ENCODE measurements around the gene NRBF2. TPM values are rescaled to one million over a fixed set of nuclear protein-coding genes. Genes with fewer than 3 reads are reported as not detected.

NRBF2 gene
- total RNA-seq, 2 donors from 2014 or later = 27.5 to 28.9 TPM

DNA sequence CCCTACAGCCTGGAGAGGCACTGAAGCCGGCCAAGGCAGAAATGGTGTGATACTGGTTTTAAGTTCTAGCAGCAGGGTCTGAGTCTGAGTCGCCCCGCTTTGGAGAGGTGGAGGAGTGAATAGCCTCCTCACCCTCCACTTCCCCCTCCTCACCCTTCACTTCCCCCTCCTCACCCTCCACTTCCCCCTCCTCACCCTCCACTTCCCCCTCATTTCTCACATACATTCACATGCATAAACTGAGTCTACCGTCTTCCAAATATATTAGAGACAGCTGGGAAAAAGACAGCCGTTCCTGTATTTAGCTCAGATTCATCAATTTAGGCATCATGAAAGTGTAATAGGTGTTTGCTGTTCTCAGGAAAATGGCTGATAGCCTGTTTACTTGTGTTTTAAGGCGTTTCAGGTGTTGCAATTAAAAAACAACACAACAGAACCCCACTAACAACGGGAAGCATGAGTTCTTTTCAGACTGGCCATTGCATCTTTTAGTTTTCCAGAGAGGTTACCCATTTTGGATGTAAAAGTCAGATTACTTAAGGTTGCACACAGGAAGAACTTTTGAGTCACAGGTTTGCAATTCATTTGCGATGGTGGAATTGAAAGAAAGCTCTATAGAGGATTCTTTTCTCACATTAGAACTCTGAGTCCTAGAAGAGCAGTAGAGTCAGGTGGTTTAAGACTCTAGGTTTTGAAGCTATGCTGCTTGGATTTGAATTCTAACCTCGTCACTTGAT lies 861 bp downstream of the NRBF2 start:
- Histone ChIP-seq H3K4me3 (ENCODE audit: low read length) (peak overlapping the region; percentile 98), H3K27ac (ENCODE audit: low read depth, low read length) (peak overlapping the region; percentile 83), H3K9me3 (ENCODE audit: control insufficient read depth, low read length) (peaks cover 9% of the 10 kb centered on the region), H3K27me3 (ENCODE audit: control insufficient read depth, insufficient read depth, low read length, poor library complexity, severe bottlenecking) (no peaks in the 10 kb centered on the region), H3K9ac (ENCODE audit: extremely low read depth, low read length, poor library complexity, severe bottlenecking) (peak overlapping the region; percentile 91), H3K4me1 (ENCODE audit: control insufficient read depth, insufficient read depth, low read length) (no peaks in the 10 kb centered on the region), H3K36me3 (ENCODE audit: control insufficient read depth, insufficient read depth, low read length) (peaks cover 4% of the 10 kb centered on the region)
- Mint-ChIP-seq H3K27ac (peak overlapping the region; percentile 74), H3K4me1 (peaks cover 10% of the 10 kb centered on the region), H3K36me3 (ENCODE audit: low read depth) (peaks cover 10% of the 10 kb centered on the region), H3K4me3 (peak overlapping the region; percentile 84), H3K27me3 (ENCODE audit: insufficient read depth) (peaks cover 5% of the 10 kb centered on the region), H3K9me3 (peaks cover 12% of the 10 kb centered on the region)
- 28 to 58% methylated on average over 4 to 7 of the region's 9 CpGs for WGBS, 2 experiments (ENCODE audit: insufficient coverage in 1 of 2, insufficient read length in 1 of 2)
- no peak for DNase-seq
- TF ChIP-seq, protein P1, sequence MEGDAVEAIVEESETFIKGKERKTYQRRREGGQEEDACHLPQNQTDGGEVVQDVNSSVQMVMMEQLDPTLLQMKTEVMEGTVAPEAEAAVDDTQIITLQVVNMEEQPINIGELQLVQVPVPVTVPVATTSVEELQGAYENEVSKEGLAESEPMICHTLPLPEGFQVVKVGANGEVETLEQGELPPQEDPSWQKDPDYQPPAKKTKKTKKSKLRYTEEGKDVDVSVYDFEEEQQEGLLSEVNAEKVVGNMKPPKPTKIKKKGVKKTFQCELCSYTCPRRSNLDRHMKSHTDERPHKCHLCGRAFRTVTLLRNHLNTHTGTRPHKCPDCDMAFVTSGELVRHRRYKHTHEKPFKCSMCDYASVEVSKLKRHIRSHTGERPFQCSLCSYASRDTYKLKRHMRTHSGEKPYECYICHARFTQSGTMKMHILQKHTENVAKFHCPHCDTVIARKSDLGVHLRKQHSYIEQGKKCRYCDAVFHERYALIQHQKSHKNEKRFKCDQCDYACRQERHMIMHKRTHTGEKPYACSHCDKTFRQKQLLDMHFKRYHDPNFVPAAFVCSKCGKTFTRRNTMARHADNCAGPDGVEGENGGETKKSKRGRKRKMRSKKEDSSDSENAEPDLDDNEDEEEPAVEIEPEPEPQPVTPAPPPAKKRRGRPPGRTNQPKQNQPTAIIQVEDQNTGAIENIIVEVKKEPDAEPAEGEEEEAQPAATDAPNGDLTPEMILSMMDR (conservative IDR thresholded peaks at IDR 0.05) = no peak

DNA sequence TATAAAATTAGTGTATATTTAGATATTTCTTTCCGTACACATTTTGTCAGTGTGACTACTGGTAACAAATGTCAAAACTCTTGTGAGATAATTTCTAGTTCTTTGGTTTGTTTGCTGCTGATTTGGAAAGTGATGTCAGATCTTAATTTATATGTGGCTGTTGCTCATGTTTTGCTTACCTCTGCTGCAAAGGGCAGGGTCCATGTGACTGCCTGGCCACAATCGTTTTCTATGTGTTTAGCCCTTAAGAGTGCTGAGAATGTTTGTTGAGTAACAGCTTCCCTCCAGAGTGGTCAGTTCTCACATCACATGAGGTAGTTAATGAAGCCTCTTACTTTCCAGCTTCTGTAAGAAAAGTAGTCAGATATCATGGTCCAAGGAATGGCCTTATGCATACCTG lies 4.2 kb downstream of the NRBF2 start:
- H3K27me3 ChIP-seq (ENCODE audit: control insufficient read depth, insufficient read depth, low read length, poor library complexity, severe bottlenecking) = no peaks in the 10 kb centered on the region
- H3K27ac ChIP-seq (ENCODE audit: low read depth, low read length) = no peak overlapping the region
- Mint-ChIP-seq H3K4me3 (no peak overlapping the region), H3K36me3 (ENCODE audit: low read depth) (peaks cover 18% of the 10 kb centered on the region), H3K9me3 (peaks cover 7% of the 10 kb centered on the region), H3K4me1 (peaks cover 10% of the 10 kb centered on the region), H3K27me3 (ENCODE audit: insufficient read depth) (peaks cover 4% of the 10 kb centered on the region), H3K27ac (peak overlapping the region; percentile 50)
- no peak overlapping the region for H3K4me3 ChIP-seq (ENCODE audit: low read length)
- DNase-seq = no peak
- 94 to 100% methylated on average over 1 to 2 of the region's 2 CpGs for WGBS, 2 experiments (ENCODE audit: insufficient coverage in 1 of 2, insufficient read length in 1 of 2)
- H3K4me1 ChIP-seq (ENCODE audit: control insufficient read depth, insufficient read depth, low read length) = no peaks in the 10 kb centered on the region
- H3K9ac ChIP-seq (ENCODE audit: extremely low read depth, low read length, poor library complexity, severe bottlenecking) = no peak overlapping the region
- TF ChIP-seq, protein P1 (conservative IDR thresholded peaks at IDR 0.05) = no peak
- peaks cover 6% of the 10 kb centered on the region for H3K9me3 ChIP-seq (ENCODE audit: control insufficient read depth, low read length)
- peaks cover 12% of the 10 kb centered on the region for H3K36me3 ChIP-seq (ENCODE audit: control insufficient read depth, insufficient read depth, low read length)

GRCh38 chr10:63140077-63140476 lies 6.9 kb downstream of the NRBF2 start:
- 77 to 89% methylated on average over 2 to 3 of the region's 3 CpGs for WGBS, 2 experiments (ENCODE audit: insufficient coverage in 1 of 2, insufficient read length in 1 of 2)
- Mint-ChIP-seq H3K27me3 (ENCODE audit: insufficient read depth) (no peaks in the 10 kb centered on the region), H3K4me1 (peaks cover 4% of the 10 kb centered on the region), H3K4me3 (no peak overlapping the region), H3K27ac (no peak overlapping the region), H3K9me3 (no peaks in the 10 kb centered on the region), H3K36me3 (ENCODE audit: low read depth) (peaks cover 13% of the 10 kb centered on the region)
- Histone ChIP-seq H3K27ac (ENCODE audit: low read depth, low read length) (no peak overlapping the region), H3K27me3 (ENCODE audit: control insufficient read depth, insufficient read depth, low read length, poor library complexity, severe bottlenecking) (no peaks in the 10 kb centered on the region), H3K4me3 (ENCODE audit: low read length) (no peak overlapping the region), H3K9me3 (ENCODE audit: control insufficient read depth, low read length) (no peaks in the 10 kb centered on the region), H3K9ac (ENCODE audit: extremely low read depth, low read length, poor library complexity, severe bottlenecking) (no peak overlapping the region), H3K36me3 (ENCODE audit: control insufficient read depth, insufficient read depth, low read length) (peaks cover 10% of the 10 kb centered on the region), H3K4me1 (ENCODE audit: control insufficient read depth, insufficient read depth, low read length) (no peaks in the 10 kb centered on the region)
- DNase-seq = no peak
- TF ChIP-seq, protein P1 (conservative IDR thresholded peaks at IDR 0.05) = no peak
